ENCODE results near the gene TIPARP.

The TIPARP gene

GRCh38 chr3:156630081-156630772 is 44.2 kb upstream of the TIPARP start:
- TF ChIP-seq CTCF (IDR thresholded peaks at IDR 0.05; ENCODE audit: insufficient read depth, low read length, poor library complexity, severe bottlenecking): no peak
- H3K36me3 ChIP-seq (ENCODE audit: control insufficient read depth, insufficient read depth, low read length): no peaks in the 10 kb centered on the region

GRCh38 chr3:156630773-156631093 is 43.7 kb upstream of the TIPARP start:
- Histone ChIP-seq H3K27me3 (replicated peaks; ENCODE audit: control insufficient read depth, insufficient read depth, low read length) (no peaks in the 10 kb centered on the region), H3K4me3 (replicated peaks; ENCODE audit: low read depth, low read length) (no peak overlapping the region), H3K36me3 (ENCODE audit: control insufficient read depth, insufficient read depth, low read length) (no peaks in the 10 kb centered on the region)
- TF ChIP-seq CTCF (IDR thresholded peaks at IDR 0.05; ENCODE audit: insufficient read depth, low read length, poor library complexity, severe bottlenecking): no peak
- no peak for DNase-seq (ENCODE audit: extremely low read depth, insufficient read length)

More at GRCh38 chr3:156630081-156630772, 44.2 kb upstream of the TIPARP start:
- Histone ChIP-seq H3K4me3 (replicated peaks; ENCODE audit: low read depth, low read length) (no peak overlapping the region), H3K27me3 (replicated peaks; ENCODE audit: control insufficient read depth, insufficient read depth, low read length) (no peaks in the 10 kb centered on the region)
- DNase-seq (ENCODE audit: extremely low read depth, insufficient read length): no peak

- Histone ChIP-seq H3K27me3 (replicated peaks; ENCODE audit: control insufficient read depth, insufficient read depth, low read length) (no peaks in the 10 kb centered on the region), H3K4me3 (replicated peaks; ENCODE audit: low read depth, low read length) (no peak overlapping the region), H3K36me3 (ENCODE audit: control insufficient read depth, insufficient read depth, low read length) (no peaks in the 10 kb centered on the region)
- no peak for TF ChIP-seq CTCF (IDR thresholded peaks at IDR 0.05; ENCODE audit: insufficient read depth, low read length, poor library complexity, severe bottlenecking)
- DNase-seq (ENCODE audit: extremely low read depth, insufficient read length): no peak
Observed at GRCh38 chr3:156631323-156631722, 43.1 kb upstream of the TIPARP start.

- no peak overlapping the region for H3K4me3 ChIP-seq (replicated peaks; ENCODE audit: low read depth, low read length)
- TF ChIP-seq CTCF (IDR thresholded peaks at IDR 0.05; ENCODE audit: insufficient read depth, low read length, poor library complexity, severe bottlenecking): no peak
- no peaks in the 10 kb centered on the region for H3K27me3 ChIP-seq (replicated peaks; ENCODE audit: control insufficient read depth, insufficient read depth, low read length)
- no peaks in the 10 kb centered on the region for H3K36me3 ChIP-seq (ENCODE audit: control insufficient read depth, insufficient read depth, low read length)
- DNase-seq (ENCODE audit: extremely low read depth, insufficient read length): no peak
Observed at GRCh38 chr3:156632601-156633000, 41.8 kb upstream of the TIPARP start.

GRCh38 chr3:156633335-156633734 is 41.1 kb upstream of the TIPARP start:
- Histone ChIP-seq H3K27me3 (replicated peaks; ENCODE audit: control insufficient read depth, insufficient read depth, low read length) (no peaks in the 10 kb centered on the region), H3K4me3 (replicated peaks; ENCODE audit: low read depth, low read length) (no peak overlapping the region), H3K36me3 (ENCODE audit: control insufficient read depth, insufficient read depth, low read length) (no peaks in the 10 kb centered on the region)
- no peak for DNase-seq (ENCODE audit: extremely low read depth, insufficient read length)
- no peak for TF ChIP-seq CTCF (IDR thresholded peaks at IDR 0.05; ENCODE audit: insufficient read depth, low read length, poor library complexity, severe bottlenecking)

GRCh38 chr3:156635034-156635433 is 39.4 kb upstream of the TIPARP start:
- TF ChIP-seq CTCF (IDR thresholded peaks at IDR 0.05; ENCODE audit: insufficient read depth, low read length, poor library complexity, severe bottlenecking): no peak
- DNase-seq (ENCODE audit: extremely low read depth, insufficient read length): no peak
- no peaks in the 10 kb centered on the region for H3K36me3 ChIP-seq (ENCODE audit: control insufficient read depth, insufficient read depth, low read length)

More at GRCh38 chr3:156635034-156635433, 39.4 kb upstream of the TIPARP start:
- H3K4me3 ChIP-seq (replicated peaks; ENCODE audit: low read depth, low read length): no peak overlapping the region
- H3K27me3 ChIP-seq (replicated peaks; ENCODE audit: control insufficient read depth, insufficient read depth, low read length): no peaks in the 10 kb centered on the region

Measured in GM06990 (cell line).